Brain pericyte (primary cell): ENCODE data around the gene OR4K17.
"Not testable (repeated sequence)": the region's sequence is repeated elsewhere in the genome, so short reads cannot be mapped to it uniquely, and the experiment has no call there.

Experiments
- DNase-seq: peaks from one replicate; pipeline ENCODE4 v3.0.0-alpha.2; 2012; ENCODE audit warnings: low read depth, low spot score

OR4K17 gene

GRCh38 chr14:20110438-20110837 is at the start of gene OR4K17:
TSS of gene OR4K17 (plus strand) at chr14:20110739. CDS start at chr14:20117500, 6,761 bp downstream.
- DNase-seq, result no peak

- no peak for DNase-seq
These were observed 18.5 kb upstream of the OR4K17 start for GRCh38 chr14:20092050-20092449.

- DNase-seq, result no peak
These were observed 17.1 kb upstream of the OR4K17 start for GRCh38 chr14:20093442-20093841.

GRCh38 chr14:20098926-20099770 is 11.4 kb upstream of the OR4K17 start:
- not testable (repeated sequence) for DNase-seq

GRCh38 chr14:20112321-20112720 is 1.8 kb downstream of the OR4K17 start:
- DNase-seq, result no peak

- no peak for DNase-seq
These were observed 6.2 kb downstream of the OR4K17 start for GRCh38 chr14:20116748-20117147.

GRCh38 chr14:20118795-20119194 is 8.3 kb downstream of the OR4K17 start:
- DNase-seq, result no peak

- DNase-seq, result no peak
These were observed 28.0 kb downstream of the OR4K17 start, which contains the start of gene OR4N5 for GRCh38 chr14:20138520-20138919. TSS of gene OR4N5 (plus strand) at chr14:20138820. CDS start at chr14:20143736, 4,916 bp downstream.

GRCh38 chr14:20143911-20144310 is 33.4 kb downstream of the OR4K17 start:
- DNase-seq, result no peak

GRCh38 chr14:20144820-20145219 is 34.3 kb downstream of the OR4K17 start:
- DNase-seq, result no peak

GRCh38 chr14:20164462-20164861 is 53.9 kb downstream of the OR4K17 start:
- no peak for DNase-seq

GRCh38 chr14:20167091-20167490 is 56.6 kb downstream of the OR4K17 start:
- DNase-seq, result no peak

- DNase-seq, result not testable (repeated sequence)
These were observed 59.3 kb downstream of the OR4K17 start for GRCh38 chr14:20169852-20170251.
